ENCODE data around the gene MYDGF.

GRCh38 chr19:4707956-4708650 lies 38.0 kb upstream of the MYDGF start:
- TF ChIP-seq CTCF (conservative IDR thresholded peaks at IDR 0.05; ENCODE audit: low read length) (no peak), EZH2phosphoT487 (IDR thresholded peaks at IDR 0.05; ENCODE audit: borderline replicate concordance, low read depth, low read length) (no peak)
